DMS114 treated with DMSO at 0.1 percent for 48 hours (cell line): ENCODE measurements around the gene HDAC10.

Experiments used
- DNase-seq: peaks from one replicate; lab custom pipeline; 2025; ENCODE audit not compliant: unreplicated experiment; lab: John Stamatoyannopoulos, UW

HDAC10 gene

GRCh38 chr22:50250555-50251476 is at the start of gene HDAC10:
HDAC10 (minus strand) TSS chr22:50251265; CDS start chr22:50251032, 233 bp downstream.
- peak; percentile 34 for DNase-seq

GRCh38 chr22:50300620-50301257 is 49.7 kb upstream of the HDAC10 start:
- no peak for DNase-seq

DNA sequence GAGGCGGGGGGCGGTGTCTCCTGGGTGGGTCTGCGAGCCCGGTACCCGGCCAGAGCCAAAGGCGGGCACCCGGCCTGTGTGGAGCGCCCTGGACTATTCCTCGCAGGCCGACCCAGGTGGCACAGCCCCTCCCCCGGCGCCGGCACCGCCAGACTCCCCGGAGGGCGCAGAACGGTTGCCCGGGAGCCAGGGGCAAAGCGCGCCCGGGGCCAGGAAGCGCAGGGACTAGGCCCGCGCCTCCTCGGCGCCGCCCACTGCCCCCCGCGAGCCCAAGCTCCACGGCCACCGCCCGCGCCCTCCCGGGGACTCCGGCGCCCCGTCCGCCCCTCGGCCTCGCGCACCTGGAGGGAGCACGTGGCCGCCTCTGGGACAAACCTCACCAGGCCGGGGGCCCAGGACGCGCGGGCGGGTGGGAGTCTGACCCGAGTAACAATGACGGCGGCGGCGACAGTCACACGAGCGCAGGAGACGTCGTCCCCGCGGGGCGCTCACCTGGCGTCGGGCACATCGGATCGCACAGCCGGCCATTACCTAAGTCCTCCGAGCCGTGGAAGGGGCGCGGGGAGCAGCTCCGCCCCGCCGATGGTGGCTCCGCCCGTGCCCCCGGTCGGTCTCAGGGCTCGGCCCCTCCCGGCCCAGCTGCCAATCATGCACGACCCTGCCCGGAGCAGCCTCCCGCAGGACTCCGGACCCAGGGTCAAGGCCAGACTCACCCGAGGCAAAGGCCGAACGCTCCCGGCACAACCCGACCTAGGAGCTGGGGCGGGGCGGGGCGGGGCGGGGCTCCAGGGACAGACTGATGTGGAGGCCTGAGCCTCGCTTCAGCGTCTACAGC is 48.9 kb upstream of the HDAC10 start:
- no peak for DNase-seq

GRCh38 chr22:50298937-50299784 is 48.1 kb upstream of the HDAC10 start:
- no peak for DNase-seq

- DNase-seq: no peak
Measured at GRCh38 chr22:50298266-50298637, 47.2 kb upstream of the HDAC10 start.

GRCh38 chr22:50297510-50298265 is 46.6 kb upstream of the HDAC10 start:
- no peak for DNase-seq

DNA sequence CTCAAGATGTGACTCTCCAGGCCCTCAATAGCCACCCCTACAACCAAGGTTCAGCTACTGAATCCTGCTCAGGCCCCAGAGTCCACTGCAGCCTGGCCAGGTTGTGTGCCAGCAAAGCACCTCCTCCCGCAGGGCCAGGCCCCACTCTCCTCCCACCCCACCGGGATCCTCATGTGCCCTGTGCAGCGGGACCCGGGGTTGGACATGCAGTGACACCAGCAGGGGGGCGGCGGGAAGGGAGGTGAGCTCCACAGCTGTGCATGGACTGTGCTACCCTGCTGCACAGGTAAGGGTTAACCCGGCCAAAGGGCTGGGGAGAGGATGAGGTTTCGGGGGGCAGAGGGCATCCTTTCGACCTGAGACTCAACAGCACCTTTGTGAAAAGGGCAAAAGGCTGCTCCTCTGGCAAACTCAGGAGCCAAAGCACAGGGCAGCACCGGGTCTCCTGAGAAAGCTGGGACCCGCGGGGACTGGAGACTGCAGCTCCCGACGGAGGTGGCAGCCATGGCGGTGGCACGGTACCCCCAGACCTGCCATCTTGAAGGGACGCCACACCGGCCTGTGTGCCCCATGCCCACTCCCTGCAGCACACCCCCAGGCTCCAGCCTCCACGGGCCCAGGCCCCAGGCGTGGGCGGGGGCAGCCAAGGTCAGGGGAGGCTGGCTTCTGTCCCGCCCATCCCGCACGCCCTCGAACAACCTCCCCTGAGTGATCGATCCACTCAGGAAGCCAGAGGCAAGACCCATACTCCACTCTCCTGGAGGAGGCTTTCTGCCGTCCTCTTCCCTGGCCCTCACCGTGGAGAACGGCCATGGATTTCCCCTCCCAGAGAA is 45.8 kb upstream of the HDAC10 start:
- no peak for DNase-seq

- DNase-seq: no peak
Measured at GRCh38 chr22:50294319-50294656, 43.2 kb upstream of the HDAC10 start.

DNA sequence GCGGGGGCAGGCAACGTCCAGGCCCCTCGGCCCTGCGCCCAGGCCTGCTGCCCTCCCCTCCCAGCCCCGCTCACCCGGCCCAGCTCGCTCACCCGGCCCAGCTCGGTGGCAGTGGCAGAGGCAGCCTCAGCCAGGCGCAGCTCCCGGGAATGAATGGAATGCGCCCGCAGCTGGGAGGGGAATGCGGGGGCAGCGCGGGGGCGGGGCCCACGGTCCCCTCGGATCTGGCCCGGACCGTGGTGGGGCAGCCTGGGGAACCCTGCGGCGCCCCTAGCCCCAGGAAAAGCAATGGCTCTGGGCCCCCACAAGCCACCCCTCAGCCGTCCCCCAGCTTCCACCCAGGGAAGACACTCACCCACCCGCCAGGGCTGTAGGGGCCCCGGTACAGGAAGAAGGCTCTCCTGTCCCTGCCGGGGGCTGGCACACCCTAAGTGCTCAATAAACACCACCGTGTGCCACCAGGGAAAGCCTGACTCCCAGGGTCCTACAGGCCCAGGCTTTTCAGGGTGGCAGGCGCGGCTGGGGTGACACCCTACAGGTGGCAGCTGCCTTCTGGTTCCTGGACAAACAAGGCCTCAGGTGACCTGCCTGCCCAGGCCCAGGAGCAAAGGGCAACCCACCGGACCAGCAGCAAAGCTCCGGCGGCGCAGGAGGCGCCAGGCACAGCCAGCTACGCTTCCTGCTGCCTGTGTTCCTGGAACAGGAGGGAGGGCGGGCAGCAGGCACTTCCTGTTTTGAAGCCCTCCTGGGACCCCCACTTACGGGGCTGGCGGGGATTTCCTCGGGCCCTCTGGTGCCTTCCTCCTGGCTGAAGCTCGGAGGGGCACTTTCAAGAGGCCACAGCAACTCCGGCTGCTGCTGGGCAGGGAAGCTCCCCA is 42.6 kb upstream of the HDAC10 start:
- DNase-seq: no peak

DNA sequence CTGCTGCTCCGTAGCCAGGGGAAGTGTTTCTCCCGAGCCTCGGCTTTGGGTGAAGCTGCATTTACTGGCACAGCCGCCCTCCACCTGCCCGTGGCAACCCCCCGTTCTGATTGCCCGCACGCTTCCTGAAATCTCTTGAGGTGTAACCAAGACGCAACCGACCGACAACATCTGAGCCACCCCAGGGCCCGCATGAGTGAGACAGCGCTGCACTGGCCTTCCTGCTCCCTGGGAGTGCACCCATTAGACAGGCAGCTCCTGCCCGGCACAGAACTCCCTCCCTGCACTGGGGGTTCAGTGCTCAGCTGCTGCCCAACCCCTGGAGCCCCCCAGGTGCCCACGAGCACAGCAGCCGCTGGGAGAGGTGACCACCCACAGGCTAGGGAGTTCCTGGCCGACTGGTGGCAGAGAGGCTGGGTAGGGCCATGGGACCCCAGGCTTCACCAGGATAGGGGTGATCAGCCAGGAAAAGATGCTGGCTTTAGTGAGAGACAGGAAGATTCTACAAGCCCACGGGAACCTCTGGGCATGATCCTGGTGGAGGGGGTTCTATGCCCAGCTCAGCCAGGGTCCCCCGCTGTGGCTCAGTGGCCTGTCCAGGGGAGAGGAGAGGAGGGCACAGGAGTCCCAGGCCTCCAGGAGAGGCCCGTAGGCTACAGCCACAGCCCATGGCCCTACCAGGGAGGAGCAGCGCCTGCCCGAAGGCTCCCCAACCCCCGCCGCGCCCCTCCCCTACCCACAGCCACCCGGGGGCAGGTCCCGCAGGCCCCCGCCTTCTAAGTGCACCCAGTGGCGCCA is 41.8 kb upstream of the HDAC10 start:
- DNase-seq: no peak

DNA sequence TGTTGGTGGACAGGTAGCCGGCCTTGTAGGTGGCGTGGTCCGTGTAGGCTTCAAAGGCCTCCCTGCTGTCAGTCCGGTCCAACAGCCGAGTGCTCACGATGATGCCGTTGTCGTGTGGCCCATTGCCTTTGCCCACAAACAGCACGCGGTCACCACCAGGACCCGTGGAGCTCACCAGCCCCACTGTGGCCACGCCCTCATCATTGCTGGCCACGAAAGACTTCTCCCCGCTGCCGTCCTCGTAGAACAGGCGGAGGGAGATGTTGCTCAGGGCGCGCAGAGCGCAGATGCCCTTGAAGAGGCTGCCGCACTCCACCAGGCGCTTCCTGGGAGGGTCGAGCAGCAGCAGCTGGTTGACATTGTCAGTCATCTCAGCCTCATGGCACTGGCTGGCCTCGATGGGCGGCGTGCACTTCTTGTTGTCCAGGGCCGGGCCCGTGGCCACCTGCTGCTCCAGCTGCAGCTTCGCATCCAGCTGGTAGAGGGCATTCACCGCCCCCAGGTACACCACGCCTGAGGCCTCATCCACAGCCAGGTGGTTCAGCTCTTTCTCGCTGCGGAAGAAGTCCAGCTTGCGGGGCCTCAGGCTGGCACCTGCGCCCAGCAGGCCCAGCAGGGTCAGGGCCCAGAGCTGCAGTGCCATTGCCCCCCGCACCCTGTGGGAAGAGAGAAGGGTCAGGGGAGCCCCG is 39.0 kb upstream of the HDAC10 start:
- no peak for DNase-seq

GRCh38 chr22:50289151-50289941 is 38.3 kb upstream of the HDAC10 start:
- no peak for DNase-seq

- DNase-seq: no peak
Measured at GRCh38 chr22:50287731-50288130, 36.7 kb upstream of the HDAC10 start.

- no peak for DNase-seq
Measured at GRCh38 chr22:50286701-50287318, 35.7 kb upstream of the HDAC10 start.

GRCh38 chr22:50286275-50286674 is 35.2 kb upstream of the HDAC10 start:
- DNase-seq: no peak
